Measurements from ENCODE around the gene MADD. TPM values are rescaled to one million over a fixed set of nuclear protein-coding genes. Genes with fewer than 3 reads are reported as not detected.

The MADD gene
- total RNA-seq, 1 donor from 2014 or later = 41.0 TPM

- DNase-seq (ENCODE audit: low read depth) = no peak
Measured at GRCh38 chr11:47379317-47379716, 109.4 kb downstream of the MADD start.

Other genes starting within 250 kb of the MADD start
- gene ARFGAP2, start 93.3 kb upstream of the MADD start, total RNA-seq = 163 and 175 TPM in 2 replicates
- gene PACSIN3, start 83.7 kb upstream of the MADD start, total RNA-seq = 29.9 and 35.9 TPM in 2 replicates
- gene DDB2, start 55.2 kb upstream of the MADD start, total RNA-seq = 33.2 and 34.2 TPM in 2 replicates
- 34.8 and 60.8 TPM in 2 replicates for gene ACP2, start 21.3 kb upstream of the MADD start, total RNA-seq
- 9.9 and 11.3 TPM in 2 replicates for gene NR1H3, start 12.1 kb upstream of the MADD start, total RNA-seq
- gene MYBPC3, start 82.6 kb downstream of the MADD start, total RNA-seq = not detected in 2 replicates
- gene SPI1, start 108.4 kb downstream of the MADD start, total RNA-seq = not detected in 2 replicates
- gene SLC39A13, start 138.5 kb downstream of the MADD start, total RNA-seq = 124 and 131 TPM in 2 replicates
- gene PSMC3, start 156.3 kb downstream of the MADD start, total RNA-seq = 257 and 296 TPM in 2 replicates
- 321 and 358 TPM in 2 replicates for gene RAPSN, start 179.0 kb downstream of the MADD start, total RNA-seq

Measured in myocyte (in vitro differentiated cells).